Activated CD4-positive, alpha-beta T cell treated with anti-CD3 and anti-CD28 coated beads, Interleukin-2, Interleukin-4, amounts not matched to agents 100 ng/mL and 50 ng/mL, durations not matched to agents 16 hours and 8 hours (primary cell): ENCODE data around the gene MBNL2.

Experiments used
- DNase-seq: peaks from one replicate; pipeline ENCODE4 v3.0.0-alpha.2; 2020; ENCODE audit warnings: low spot score

MBNL2 gene

DNA sequence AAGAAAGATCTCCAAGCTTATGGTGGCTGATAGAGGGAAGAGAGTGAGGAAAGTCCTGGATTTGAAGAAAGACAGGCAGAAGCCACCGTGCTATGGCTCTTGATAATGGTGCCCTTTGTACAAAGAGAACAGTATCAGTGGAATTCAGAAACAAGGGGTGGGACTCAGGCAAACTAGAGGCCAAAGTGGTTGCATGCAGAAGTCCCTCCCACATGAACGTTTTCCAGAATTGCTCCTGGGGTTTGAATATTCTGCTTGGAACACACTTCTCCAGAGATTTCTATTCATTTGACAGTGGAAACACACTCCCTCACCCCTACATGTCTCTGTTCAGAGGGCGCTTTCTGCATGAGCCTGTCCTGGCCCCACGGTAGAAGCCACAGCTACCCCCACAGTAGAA is 10.1 kb upstream of the MBNL2 start:
- DNase-seq: no peak

DNA sequence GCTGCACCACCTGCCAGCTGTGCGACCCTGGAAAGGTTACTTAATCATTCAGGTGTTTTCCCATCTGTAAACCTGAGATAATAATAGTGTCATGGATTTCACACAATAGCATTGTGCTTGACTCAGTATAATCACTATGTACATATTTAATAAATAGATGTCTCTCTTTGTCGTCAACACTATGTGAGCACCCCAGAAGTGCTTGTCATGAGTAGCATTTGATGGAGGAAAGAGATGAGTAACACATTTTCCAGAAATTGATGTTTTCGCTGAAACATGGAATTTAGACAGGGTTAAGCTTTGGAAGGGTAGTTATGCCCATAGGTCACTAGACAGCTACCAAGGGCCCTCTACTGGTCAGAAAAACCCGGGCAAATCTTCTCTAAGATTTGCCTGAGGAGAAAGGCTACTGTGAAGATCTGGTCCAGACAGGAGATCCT is 9.5 kb upstream of the MBNL2 start:
- DNase-seq: no peak

DNA sequence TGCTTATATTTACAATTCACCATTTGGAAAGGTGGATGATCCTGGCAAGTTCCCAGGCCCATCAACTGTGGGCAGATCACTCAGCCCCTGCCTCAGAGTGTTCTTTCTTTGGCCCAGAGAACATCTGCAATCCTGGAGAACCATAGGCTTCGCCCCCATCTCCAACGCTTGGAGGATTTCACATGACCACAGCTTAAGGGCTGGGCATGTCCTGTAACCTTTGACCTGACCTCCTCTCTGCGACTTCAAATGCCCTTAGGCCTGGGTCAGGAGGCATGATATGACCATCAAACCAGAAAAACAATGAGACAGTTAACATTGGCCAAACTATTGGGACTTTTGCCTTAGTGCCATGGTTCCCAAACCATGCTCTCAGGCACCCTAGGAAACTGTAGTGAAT is 7.2 kb upstream of the MBNL2 start:
- no peak for DNase-seq

DNA sequence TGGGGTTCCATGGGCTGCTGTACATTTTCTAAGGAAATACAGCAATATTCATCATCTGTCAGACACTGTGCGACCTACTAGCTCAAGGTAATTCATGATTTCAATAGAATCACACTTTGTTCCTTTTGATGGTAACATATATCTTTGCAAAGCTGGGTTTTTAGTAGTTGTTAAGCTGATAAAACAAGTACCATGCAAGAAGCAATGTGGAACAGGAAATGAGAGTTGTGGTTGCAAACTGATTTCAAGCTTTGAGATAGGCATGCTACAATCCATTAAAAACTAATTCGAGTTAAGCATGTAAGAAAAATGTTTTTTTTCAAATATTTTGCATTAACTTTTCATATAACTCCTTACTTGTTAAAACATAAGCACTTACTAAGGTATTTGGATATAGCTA is 6.8 kb upstream of the MBNL2 start:
- DNase-seq: no peak

- DNase-seq: no peak
These were observed 2.9 kb upstream of the MBNL2 start for GRCh38 chr13:97219226-97219625.

- DNase-seq: no peak
These were observed 1.8 kb upstream of the MBNL2 start for GRCh38 chr13:97220151-97220900.

DNA sequence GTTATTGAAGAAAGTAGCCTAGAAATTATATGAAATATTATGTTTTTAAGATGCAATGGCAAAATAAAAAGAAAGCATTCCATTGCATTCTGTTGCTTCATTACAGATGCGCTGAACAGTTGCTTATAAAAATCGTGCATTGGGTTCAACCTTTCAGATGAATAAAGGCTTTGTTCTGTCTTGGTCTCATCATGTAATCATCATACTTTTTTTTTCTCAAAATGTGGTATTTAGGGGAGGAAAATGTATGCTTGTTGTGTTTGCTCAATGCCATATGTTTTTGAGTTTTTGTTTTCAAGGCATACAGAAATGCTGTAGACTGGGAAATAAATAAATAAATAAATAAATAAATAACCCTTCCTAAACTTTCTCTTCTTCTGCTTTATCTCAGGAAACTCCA is 1.1 kb upstream of the MBNL2 start:
- no peak for DNase-seq

- no peak for DNase-seq
These were observed 667 bp upstream of the MBNL2 start for GRCh38 chr13:97221466-97221865.

DNA sequence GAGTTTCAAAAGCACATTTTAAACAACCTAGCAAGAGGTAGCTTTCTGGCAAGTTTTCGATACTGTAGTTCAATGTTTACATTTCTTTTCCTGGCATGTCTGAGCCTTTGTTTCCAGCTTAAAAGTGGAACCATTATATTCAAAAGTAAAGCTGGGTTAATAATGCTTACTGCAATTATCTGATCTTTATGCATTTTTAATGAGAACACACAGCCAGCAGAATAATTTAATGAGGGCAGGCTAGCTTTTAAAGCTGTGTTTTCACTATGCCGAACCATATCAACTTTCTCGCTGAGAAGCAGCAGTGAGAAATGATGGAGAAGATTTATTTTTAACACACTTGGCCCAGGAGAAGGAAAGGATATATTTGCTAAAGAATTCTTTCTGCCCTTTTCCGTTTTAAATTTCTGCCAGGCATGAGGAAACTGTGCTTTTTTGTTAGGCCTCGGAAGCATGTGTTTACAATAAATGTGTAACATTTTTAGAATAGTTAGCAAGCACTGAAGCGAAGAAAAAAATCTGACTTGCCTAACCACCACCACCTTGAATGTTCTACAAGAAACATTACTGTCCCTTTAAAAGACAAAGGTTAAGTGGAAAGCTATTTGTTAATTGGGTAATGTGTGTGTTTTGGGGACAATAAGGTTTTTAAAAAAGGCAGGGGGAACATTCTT is 1.0 kb downstream of the MBNL2 start:
- DNase-seq: no peak

- no peak for DNase-seq
These were observed 1.8 kb downstream of the MBNL2 start for GRCh38 chr13:97223711-97224541.

DNA sequence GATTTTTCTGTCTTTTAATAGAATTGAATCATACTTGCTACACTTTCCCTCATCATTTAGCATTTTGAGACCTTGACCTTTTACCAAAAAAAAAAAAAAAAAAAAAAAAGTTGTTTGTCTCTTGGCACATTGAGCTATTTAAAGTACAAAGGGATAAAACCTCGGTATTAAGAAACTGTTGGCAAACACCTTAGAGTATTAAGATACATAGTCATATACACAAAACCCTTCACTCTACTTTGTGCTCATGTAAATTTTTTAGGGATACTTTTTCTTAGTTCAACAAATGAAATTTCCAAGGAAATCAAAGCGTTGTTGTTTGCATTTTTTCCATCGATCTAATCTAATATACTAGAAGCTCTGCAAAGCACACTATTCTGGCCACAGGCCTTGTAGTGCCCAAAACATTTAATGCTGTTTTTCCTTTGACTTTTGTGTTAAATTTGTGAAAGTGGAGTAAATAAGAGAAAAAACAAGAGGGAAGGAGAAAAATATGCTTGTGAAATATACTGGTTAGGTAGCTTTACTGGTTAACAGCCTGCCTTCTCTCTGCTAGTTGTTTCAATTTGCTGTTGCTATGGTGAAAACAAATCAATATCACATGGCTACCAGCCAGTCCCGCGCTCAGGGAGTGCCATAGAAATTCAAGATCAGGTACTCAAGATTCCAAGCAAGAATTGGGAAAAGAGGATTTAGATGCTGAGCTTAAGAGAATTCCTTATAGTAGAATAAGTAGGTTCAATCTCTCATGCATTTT is 2.6 kb downstream of the MBNL2 start:
- peak; percentile 50 for DNase-seq

- no peak for DNase-seq
These were observed 3.4 kb downstream of the MBNL2 start for GRCh38 chr13:97225533-97225932.

- no peak for DNase-seq
These were observed 3.9 kb downstream of the MBNL2 start for GRCh38 chr13:97226013-97226412.

- peak; percentile 66 for DNase-seq
These were observed 4.9 kb downstream of the MBNL2 start for GRCh38 chr13:97226788-97227627.

- DNase-seq: no peak
These were observed 6.9 kb downstream of the MBNL2 start for GRCh38 chr13:97228850-97229521.

DNA sequence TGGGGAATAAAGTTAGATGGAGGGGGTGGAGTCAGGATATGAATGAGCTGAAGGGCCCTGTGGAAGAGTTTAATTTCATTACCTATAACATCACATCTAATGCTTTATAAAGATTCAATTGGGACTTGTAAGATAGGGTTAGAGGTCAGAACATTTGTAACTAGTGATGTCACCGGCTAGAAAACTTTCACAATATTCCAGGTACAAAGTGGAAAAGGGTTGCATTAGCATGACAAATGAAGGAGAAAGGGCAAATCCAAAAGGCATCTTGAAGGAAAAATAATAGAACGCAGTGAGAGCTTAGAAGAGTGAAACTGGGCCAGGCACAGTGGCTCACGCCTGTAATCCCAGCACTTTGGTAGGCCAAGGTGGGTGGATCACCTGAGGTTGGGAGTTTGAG is 7.6 kb downstream of the MBNL2 start:
- no peak for DNase-seq

DNA sequence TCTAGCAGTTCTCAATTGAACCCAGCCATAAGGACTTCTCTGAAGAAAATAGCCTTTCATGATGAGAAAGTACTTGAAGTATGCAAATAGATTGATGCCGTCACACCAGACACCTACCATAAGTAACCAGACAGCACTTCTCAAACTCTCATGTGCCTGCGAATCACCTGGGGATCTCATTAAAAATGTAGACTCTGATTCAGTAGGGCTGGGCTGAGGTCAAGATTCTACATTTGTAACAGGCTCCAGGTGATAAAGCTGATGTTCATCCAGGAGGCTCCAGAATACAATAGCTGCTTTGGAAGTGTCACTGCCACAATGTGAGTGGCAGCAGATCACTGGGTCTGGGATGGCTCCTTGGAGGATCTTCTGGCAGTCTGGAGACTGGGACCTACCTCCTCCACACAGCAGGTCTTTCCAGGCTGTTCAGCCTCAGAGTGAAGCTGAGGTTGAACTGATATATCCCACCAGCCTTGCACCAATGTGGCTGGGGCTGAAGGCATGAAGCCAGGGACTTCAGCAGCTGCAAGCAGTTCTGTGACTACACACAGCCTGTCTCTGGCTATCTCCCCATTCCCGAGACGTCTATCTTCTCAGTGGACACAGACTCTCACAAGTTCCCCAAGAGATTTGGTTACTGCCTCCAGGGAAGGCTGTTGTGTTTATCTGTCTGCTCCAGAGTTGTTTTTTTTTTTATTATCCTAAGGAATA is 9.1 kb downstream of the MBNL2 start:
- DNase-seq: no peak

DNA sequence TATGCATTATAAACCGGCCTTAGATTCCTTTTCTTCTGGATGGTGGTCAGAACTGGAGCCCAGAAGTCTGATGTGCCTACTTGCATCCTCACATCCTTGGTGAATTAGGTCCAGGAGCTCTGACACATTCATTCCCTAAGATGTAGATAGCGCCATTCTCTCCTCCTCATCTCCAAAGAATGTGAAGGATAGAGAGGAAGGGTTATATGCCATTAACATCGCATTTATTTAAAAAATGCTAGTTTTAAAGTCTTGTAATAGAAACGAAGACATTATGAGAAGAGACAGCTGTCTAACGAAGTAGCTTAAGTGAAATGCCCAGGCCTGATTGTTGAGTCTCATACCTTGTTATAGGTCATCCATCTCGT is 9.7 kb downstream of the MBNL2 start:
- DNase-seq: no peak

- no peak for DNase-seq
These were observed 11.4 kb downstream of the MBNL2 start for GRCh38 chr13:97233499-97233898.

GRCh38 chr13:97234236-97234635 is 12.1 kb downstream of the MBNL2 start:
- no peak for DNase-seq
